ENCODE data around the gene MTERF1. TPM values are rescaled to one million over a fixed set of nuclear protein-coding genes. Genes with fewer than 3 reads are reported as not detected.

The MTERF1 gene
- total RNA-seq, 1 experiment from 2014 or later: 12.0 TPM

GRCh38 chr7:91912494-91912893 lies 32.0 kb upstream of the MTERF1 start:
- peaks cover 11% of the 10 kb centered on the region for H3K27me3 Mint-ChIP-seq (ENCODE audit: low read depth)
- ATAC-seq: no peak
- DNase-seq (ENCODE audit: low spot score): no peak
- peaks cover 9% of the 10 kb centered on the region for H3K9me3 Mint-ChIP-seq
- no peaks in the 10 kb centered on the region for H3K36me3 Mint-ChIP-seq
- POLR2A ChIA-PET: no interaction called here
- H3K27ac Mint-ChIP-seq: no peak overlapping the region
- no peak overlapping the region for H3K4me3 Mint-ChIP-seq
- TF ChIP-seq CBFB (CRISPR knock-in tag; IDR thresholded peaks at IDR 0.05; ENCODE audit: low read depth) (no peak), KAT7 (CRISPR knock-in tag; IDR thresholded peaks at IDR 0.05; ENCODE audit: borderline replicate concordance) (no peak), USF1 (CRISPR knock-in tag; IDR thresholded peaks at IDR 0.05) (no peak), PRRX2 (CRISPR knock-in tag; IDR thresholded peaks at IDR 0.05) (no peak), RORB (CRISPR knock-in tag; IDR thresholded peaks at IDR 0.05) (no peak), FOXP1 (CRISPR knock-in tag; IDR thresholded peaks at IDR 0.05; ENCODE audit: borderline replicate concordance) (no peak), IRF1 (CRISPR knock-in tag; IDR thresholded peaks at IDR 0.05) (no peak), E2F5 (CRISPR knock-in tag; IDR thresholded peaks at IDR 0.05) (no peak), AR (CRISPR knock-in tag; IDR thresholded peaks at IDR 0.05) (no peak), PRDM15 (CRISPR knock-in tag; IDR thresholded peaks at IDR 0.05) (no peak), ZNF219 (CRISPR knock-in tag; IDR thresholded peaks at IDR 0.05; ENCODE audit: borderline replicate concordance) (no peak), ERG (CRISPR knock-in tag; IDR thresholded peaks at IDR 0.05) (no peak), HMGXB4 (CRISPR knock-in tag; IDR thresholded peaks at IDR 0.05) (no peak), ESRRA (CRISPR knock-in tag; IDR thresholded peaks at IDR 0.05; ENCODE audit: borderline replicate concordance) (no peak), TP53 (CRISPR knock-in tag; IDR thresholded peaks at IDR 0.05) (no peak)
- CTCF ChIA-PET: no interaction called here
- H3K4me1 Mint-ChIP-seq: peaks cover 11% of the 10 kb centered on the region

Measured in WTC11 (cell line).